ENCODE measurements around the gene ECI2. TPM values are rescaled to one million over a fixed set of nuclear protein-coding genes. Genes with fewer than 3 reads are reported as not detected.

Gene ECI2
- total RNA-seq, 6 experiments from 2014 or later = 76.4 to 140 (median 111) TPM

DNA sequence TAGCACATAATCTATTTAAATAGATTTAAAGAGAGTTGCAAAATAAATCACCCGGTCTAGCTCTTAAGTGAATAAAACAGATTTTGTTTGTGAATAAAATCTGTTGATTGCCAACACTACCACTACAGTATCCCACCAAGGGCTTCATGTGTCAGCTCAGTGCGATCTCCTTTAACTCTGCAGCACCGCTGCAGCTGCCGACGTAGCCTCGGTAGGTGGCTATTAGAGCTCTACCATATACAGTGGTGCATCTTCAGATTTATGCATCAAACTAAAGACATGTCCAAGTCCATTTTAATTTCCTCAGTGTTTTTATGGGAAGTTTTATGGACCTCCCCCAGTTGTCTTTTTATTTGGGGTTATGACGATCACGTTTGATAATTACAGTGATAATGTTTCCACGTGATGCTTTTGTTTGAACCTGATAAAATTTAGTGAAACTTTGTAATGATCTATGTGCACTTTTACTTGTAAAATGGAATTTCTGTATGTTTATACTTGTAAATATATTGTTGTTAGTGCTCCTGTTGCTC, 26.7 kb downstream of the ECI2 start:
- ATAC-seq (no peak), DNase-seq (no peak)
- no peak overlapping the region for H3K4me3 ChIP-seq
- H3K4me1 ChIP-seq = no peaks in the 10 kb centered on the region
- H3K27ac ChIP-seq = no peak overlapping the region
- WGBS (ENCODE audit: insufficient coverage, low coverage, low lambda C conversion rate, missing lambda C conversion rate) = 81% methylated on average over 9 of the region's 9 CpGs
- intact Hi-C loops (cut with DNase I) = no loop called here
- H3K36me3 ChIP-seq = no peaks in the 10 kb centered on the region
- peaks cover 0 to 4% (median 0%) of the 10 kb centered on the region in 4 donors for H3K9me3 ChIP-seq
- TF ChIP-seq, protein P1, sequence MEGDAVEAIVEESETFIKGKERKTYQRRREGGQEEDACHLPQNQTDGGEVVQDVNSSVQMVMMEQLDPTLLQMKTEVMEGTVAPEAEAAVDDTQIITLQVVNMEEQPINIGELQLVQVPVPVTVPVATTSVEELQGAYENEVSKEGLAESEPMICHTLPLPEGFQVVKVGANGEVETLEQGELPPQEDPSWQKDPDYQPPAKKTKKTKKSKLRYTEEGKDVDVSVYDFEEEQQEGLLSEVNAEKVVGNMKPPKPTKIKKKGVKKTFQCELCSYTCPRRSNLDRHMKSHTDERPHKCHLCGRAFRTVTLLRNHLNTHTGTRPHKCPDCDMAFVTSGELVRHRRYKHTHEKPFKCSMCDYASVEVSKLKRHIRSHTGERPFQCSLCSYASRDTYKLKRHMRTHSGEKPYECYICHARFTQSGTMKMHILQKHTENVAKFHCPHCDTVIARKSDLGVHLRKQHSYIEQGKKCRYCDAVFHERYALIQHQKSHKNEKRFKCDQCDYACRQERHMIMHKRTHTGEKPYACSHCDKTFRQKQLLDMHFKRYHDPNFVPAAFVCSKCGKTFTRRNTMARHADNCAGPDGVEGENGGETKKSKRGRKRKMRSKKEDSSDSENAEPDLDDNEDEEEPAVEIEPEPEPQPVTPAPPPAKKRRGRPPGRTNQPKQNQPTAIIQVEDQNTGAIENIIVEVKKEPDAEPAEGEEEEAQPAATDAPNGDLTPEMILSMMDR (IDR thresholded peaks at IDR 0.05) = no peak
- no peak for TF ChIP-seq POLR2A (IDR thresholded peaks at IDR 0.05)
- no peaks in the 10 kb centered on the region for H3K27me3 ChIP-seq

DNA sequence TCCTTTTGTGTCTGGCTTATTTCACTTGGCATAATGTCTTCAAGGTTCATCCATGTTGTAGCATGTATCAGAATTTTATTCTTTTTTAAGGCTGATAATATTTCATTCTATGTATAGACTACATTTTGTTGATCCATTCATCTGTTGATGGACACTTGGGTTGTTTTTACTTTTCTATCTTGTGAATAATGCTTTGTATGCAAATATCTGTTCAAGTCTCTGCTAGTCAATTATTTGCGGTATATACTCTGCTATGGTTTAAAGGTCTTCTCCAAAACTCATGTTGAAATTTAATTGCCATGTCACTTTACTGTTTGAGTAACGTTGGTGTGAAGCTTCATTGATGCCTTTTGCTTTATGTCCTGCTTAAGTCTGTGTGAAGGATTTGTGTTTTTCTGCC, 27.5 kb downstream of the ECI2 start:
- ATAC-seq (no peak), DNase-seq (no peak)
- TF ChIP-seq, protein P1 (IDR thresholded peaks at IDR 0.05) = no peak
- no peak for TF ChIP-seq POLR2A (IDR thresholded peaks at IDR 0.05)
- Histone ChIP-seq H3K36me3 (no peaks in the 10 kb centered on the region), H3K4me1 (no peaks in the 10 kb centered on the region), H3K27me3 (no peaks in the 10 kb centered on the region), H3K27ac (no peak overlapping the region), H3K9me3 (peaks cover 0 to 4% (median 0%) of the 10 kb centered on the region in 4 donors), H3K4me3 (no peak overlapping the region)
- WGBS (ENCODE audit: insufficient coverage, low coverage, low lambda C conversion rate, missing lambda C conversion rate) = 31% methylated on average over 2 of the region's 2 CpGs
- intact Hi-C loops (cut with DNase I) = no loop called here

DNA sequence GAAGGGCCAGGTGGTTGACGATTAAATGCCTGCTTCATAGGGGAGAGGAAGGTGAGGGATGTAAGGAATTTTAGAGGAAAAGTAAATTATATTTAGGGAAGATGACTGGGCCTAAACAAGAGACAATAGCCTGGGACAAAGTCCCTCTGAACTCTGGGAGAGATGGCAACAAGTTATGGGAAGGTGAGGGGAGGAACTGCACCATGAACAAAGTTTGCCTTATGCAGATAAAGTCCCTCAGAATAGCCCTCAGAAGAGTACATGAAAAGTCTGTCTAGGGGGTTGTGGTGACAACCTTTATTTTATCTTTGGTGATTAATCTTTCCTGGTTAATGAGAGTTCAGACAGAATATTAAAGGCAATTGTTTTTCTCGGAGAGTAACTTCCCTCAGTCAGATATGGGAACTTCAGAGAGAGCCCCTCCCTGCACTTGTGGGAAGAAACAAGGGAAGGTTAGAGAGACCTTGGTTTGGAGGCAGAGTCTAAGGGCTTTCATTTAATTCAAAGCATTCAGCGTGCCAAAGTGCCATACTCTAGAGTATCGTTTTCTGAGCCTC, 29.3 kb downstream of the ECI2 start:
- Histone ChIP-seq H3K27ac (no peak overlapping the region), H3K4me3 (no peak overlapping the region), H3K9me3 (no peaks in the 10 kb centered on the region), H3K27me3 (no peaks in the 10 kb centered on the region), H3K36me3 (no peaks in the 10 kb centered on the region), H3K4me1 (no peaks in the 10 kb centered on the region)
- TF ChIP-seq, protein P1 (IDR thresholded peaks at IDR 0.05) = no peak
- no peak for TF ChIP-seq POLR2A (IDR thresholded peaks at IDR 0.05)
- intact Hi-C loops (cut with DNase I) = no loop called here
- 74% methylated on average over 4 of the region's 4 CpGs for whole genome bisulfite sequencing (ENCODE audit: insufficient coverage, low coverage, low lambda C conversion rate, missing lambda C conversion rate)
- no peak for DNase-seq
- ATAC-seq = no peak

DNA sequence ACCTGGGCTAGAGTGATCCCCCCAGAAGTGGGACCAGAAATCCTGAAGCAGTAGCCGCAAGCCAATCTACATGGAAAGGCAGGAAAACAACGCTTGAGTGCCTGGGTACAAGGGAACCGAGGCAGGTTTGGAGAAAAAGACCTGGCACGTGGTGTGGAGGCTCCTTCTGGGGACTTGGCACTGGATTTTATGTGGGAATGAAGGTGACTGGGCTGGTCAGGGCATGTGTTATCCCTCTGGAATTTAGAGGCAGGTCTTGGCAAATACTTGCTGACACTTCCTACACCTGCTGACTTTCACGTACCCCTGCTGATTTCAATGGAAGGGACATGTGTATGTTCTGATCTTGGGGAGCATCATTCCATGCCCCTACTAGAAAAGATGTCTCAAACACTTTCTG, 31.4 kb downstream of the ECI2 start:
- intact Hi-C loops (cut with DNase I) = no loop called here
- ATAC-seq (no peak), DNase-seq (no peak)
- TF ChIP-seq, protein P1 (IDR thresholded peaks at IDR 0.05) = no peak
- TF ChIP-seq POLR2A (IDR thresholded peaks at IDR 0.05) = no peak
- H3K27ac ChIP-seq = no peak overlapping the region
- no peaks in the 10 kb centered on the region for H3K27me3 ChIP-seq
- no peaks in the 10 kb centered on the region for H3K4me1 ChIP-seq
- H3K9me3 ChIP-seq = no peaks in the 10 kb centered on the region
- no peak overlapping the region for H3K4me3 ChIP-seq
- WGBS (ENCODE audit: insufficient coverage, low coverage, low lambda C conversion rate, missing lambda C conversion rate) = 81% methylated on average over 5 of the region's 5 CpGs
- no peaks in the 10 kb centered on the region for H3K36me3 ChIP-seq
